Measurements from ENCODE around the gene LIPH.
A peak's percentile ranks its signal among the peaks of the same experiment; 100 is the strongest.
"Not testable (repeated sequence)": the region's sequence is repeated elsewhere in the genome, so short reads cannot be mapped to it uniquely, and the experiment has no call there.

Gene LIPH

DNA sequence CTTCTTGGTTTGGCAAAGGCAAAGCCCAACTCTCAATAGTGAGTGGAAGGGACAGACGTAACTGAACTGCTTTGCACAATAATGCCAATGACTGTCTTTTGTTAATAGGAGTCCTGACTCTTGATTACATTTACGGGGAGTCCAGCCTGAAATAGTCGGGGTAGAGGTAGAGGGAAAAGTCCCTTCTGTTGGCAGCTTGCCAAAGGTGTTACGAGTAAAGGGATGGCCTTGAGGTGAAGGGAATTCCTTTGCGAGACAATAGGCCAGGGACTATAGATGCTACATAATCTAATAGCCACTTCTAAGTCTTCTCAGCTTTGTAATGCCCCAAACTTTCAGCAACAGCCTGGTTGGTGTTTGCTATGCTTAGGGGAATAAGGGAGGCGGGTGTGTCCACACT lies 31.5 kb upstream of the LIPH start:
- H3K27ac ChIP-seq: no peak overlapping the region
- TF ChIP-seq, protein P1, sequence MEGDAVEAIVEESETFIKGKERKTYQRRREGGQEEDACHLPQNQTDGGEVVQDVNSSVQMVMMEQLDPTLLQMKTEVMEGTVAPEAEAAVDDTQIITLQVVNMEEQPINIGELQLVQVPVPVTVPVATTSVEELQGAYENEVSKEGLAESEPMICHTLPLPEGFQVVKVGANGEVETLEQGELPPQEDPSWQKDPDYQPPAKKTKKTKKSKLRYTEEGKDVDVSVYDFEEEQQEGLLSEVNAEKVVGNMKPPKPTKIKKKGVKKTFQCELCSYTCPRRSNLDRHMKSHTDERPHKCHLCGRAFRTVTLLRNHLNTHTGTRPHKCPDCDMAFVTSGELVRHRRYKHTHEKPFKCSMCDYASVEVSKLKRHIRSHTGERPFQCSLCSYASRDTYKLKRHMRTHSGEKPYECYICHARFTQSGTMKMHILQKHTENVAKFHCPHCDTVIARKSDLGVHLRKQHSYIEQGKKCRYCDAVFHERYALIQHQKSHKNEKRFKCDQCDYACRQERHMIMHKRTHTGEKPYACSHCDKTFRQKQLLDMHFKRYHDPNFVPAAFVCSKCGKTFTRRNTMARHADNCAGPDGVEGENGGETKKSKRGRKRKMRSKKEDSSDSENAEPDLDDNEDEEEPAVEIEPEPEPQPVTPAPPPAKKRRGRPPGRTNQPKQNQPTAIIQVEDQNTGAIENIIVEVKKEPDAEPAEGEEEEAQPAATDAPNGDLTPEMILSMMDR (IDR thresholded peaks at IDR 0.05): no peak
- no peak for TF ChIP-seq ZFX (IDR thresholded peaks at IDR 0.05; ENCODE audit: borderline replicate concordance)

DNA sequence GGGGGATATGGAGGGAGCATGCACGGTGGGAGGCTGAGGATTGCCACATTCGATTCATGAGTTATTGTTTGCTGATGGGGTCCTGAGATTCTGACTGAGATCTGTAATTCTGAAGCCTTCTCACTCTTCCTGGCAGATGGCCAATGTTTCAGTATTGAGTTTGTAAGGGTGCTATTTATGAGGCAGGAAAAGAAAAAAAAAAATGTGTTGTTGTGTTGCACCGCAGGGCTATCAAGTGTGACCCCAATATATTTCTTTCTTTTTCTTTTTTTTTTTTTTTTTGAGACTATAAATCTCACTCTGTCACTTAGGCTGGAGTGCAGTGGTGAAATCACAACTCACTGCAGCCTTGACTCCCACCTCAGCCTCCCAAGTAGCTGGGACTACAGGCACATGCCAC lies 30.5 kb upstream of the LIPH start:
- no peak for TF ChIP-seq ZFX (IDR thresholded peaks at IDR 0.05; ENCODE audit: borderline replicate concordance)
- TF ChIP-seq, protein P1 (IDR thresholded peaks at IDR 0.05): no peak
- H3K27ac ChIP-seq: no peak overlapping the region

DNA sequence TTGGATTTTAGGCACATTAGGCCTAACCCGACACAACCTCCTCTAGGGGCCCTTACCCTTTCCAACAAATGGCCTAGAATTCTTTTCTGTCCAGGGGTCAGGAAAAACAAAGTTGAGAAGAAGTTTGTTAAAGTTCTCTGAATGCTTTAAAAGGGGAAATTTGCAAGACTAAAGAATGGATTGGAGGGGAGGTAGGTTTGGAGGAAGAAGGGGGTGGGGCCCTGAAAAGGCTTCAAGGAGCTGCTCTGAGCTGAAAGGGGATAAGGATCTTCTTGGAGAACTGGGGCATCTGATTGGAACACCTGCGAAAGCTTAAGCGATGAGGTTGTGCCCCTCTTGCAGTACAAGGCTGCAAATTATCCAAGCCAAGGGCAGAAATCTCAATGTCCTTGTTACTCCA lies 29.8 kb upstream of the LIPH start:
- TF ChIP-seq, protein P1 (IDR thresholded peaks at IDR 0.05): no peak
- TF ChIP-seq ZFX (IDR thresholded peaks at IDR 0.05; ENCODE audit: borderline replicate concordance): no peak
- H3K27ac ChIP-seq: no peak overlapping the region

DNA sequence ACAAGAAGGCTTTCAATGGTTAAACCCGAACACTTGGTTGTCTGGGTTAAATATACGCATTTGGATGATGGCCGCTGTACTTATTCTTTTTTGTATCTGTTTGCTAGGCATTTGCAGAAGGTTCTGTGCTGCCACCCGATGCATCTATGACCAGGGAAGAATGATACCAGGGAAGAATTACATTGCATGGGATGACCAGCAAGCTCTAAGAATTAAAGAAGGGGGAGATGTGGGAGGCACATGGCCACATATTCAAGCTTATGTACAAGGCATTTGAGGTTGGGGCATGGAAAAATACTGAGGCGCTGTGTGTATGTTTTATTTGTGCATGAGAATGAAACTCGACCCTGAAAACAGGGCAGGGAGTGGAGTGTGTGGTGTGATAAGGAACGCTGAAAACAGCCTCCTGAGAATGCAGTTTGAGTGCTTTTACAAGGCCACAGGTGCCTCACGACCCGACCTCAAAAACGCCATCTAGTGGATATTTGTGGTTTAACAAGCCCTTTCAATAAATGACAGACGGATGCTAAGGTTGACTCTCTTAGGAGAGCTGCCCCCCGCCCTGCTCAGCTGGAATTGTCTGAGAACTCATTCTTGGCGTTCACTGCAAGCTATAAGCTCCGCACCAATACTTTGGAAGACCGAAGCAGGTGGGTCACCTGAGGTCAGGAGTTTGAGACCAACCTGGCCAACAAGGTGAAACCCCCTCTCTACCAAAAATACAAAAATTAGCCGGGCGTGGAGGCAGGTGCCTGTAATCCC lies 22.9 kb upstream of the LIPH start:
- TF ChIP-seq, protein P1 (IDR thresholded peaks at IDR 0.05): peak; percentile 85
- H3K27ac ChIP-seq: not testable (repeated sequence)

DNA sequence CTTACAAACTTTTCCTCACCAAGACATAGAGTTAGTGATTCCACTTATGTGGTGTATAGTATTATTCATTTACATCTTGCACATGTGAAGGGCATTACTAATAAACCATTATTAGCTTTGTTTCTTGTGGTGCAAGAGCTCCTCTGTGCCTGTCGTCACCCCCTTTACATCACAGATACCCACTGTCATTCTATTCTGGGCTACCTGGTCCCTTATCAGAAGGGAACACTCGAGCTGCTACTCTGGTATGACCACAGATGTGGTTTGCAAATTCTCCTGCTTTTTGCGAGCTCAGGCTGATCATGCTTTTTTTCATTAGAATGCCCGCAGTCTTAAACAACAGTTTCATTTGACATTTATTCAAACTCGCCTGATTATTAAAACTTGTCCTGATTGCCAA lies 19.8 kb upstream of the LIPH start:
- no peak for TF ChIP-seq ZFX (IDR thresholded peaks at IDR 0.05; ENCODE audit: borderline replicate concordance)
- TF ChIP-seq, protein P1 (IDR thresholded peaks at IDR 0.05): no peak
- no peak overlapping the region for H3K27ac ChIP-seq

DNA sequence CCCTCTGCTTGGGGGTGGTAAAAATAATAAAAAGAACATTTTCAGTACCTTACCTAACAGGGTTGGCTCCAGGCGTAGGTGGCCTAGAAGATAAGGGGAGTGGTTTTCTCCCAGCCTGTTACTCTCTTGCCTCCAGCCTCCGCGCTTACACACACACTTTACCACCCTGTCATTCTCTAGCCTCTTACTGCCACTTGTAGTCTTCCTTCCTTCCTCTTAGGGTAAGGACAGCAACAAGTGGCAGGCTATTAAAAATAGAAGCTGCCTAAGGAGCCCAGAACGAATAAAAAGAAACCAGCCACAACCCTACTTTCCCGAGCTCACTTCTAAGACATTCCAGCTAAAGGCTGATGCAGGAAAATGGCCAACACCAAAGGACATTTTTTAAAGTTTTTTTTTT lies 9.6 kb upstream of the LIPH start:
- no peak overlapping the region for H3K27ac ChIP-seq
- TF ChIP-seq, protein P1 (IDR thresholded peaks at IDR 0.05): no peak
- no peak for TF ChIP-seq ZFX (IDR thresholded peaks at IDR 0.05; ENCODE audit: borderline replicate concordance)

DNA sequence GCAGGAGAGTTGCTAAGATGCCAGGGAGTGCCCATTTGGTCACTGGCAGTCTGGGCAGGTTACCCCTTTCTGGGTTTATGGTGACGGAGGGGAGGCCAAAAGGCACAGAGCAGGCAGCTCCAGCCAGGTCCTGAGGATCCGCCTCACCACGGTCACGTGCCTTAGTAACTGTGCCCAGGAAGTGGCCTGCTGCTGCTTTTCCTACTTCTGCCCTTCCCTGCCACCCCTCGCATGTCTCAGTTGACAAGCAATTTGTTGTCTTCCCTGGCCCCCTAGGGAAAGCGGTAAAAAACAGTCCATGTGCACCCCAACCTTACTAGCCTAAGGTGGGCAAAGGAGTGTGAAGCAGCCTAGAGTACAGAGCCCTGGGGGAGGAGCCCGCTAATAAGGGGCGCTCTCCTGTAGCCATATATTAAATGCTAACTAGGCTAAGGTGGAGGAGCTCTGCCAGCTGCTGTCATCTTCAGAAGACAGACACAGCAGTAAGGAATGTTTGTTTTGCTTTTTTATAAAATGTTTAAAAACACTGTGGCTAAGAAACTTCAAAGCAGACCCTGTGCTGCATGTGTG lies 9.1 kb upstream of the LIPH start:
- TF ChIP-seq, protein P1 (IDR thresholded peaks at IDR 0.05): no peak
- no peak for TF ChIP-seq ZFX (IDR thresholded peaks at IDR 0.05; ENCODE audit: borderline replicate concordance)
- H3K27ac ChIP-seq: no peak overlapping the region
